Body of pancreas (tissue), 4 donors: ENCODE data around the gene KCNAB2. TPM values are rescaled to one million over a fixed set of nuclear protein-coding genes. Genes with fewer than 3 reads are reported as not detected.

Experiments used
- ATAC-seq: fragments of 150-250 bp; one replicate; pipeline ENCODE4 v1.9.1; 2016
- DNase-seq, 4 donors: peaks; one replicate each; pipeline ENCODE4 v3.0.0-alpha.2; 2019
- H3K27ac ChIP-seq, 4 donors: fragments of 200-600 bp; sonication (generic); 1 replicate in 3 of 4; 2 replicates in 1 of 4; pipeline versions ENCODE4 v1.5.1 to v1.6.1; 2016 to 2019; ENCODE audit warnings: mild to moderate bottlenecking in 1 of 4, mixed read lengths in 1 of 4, moderate library complexity in 1 of 4
- H3K27me3 ChIP-seq, 2 donors: fragments of 200-600 bp; sonication (generic); one replicate each; pipeline ENCODE4 v1.6.0; 2016; ENCODE audit warnings: mild to moderate bottlenecking in 1 of 2
- H3K36me3 ChIP-seq, 2 donors: fragments of 200-600 bp; sonication (generic); replicated peaks in 1 of 2; 2 replicates each; pipeline ENCODE4 v1.5.1; 2016; ENCODE audit warnings: low read depth in 2 of 2; ENCODE audit not compliant: insufficient read depth in 1 of 2
- H3K4me1 ChIP-seq: fragments of 200-600 bp; sonication (generic); one replicate; pipeline ENCODE4 v1.6.0; 2016
- H3K4me3 ChIP-seq, 2 donors: fragments of 200-600 bp; sonication (generic); 1 replicate in 1 of 2; 2 replicates in 1 of 2; pipeline ENCODE4 v1.5.1; 2016 to 2019
- H3K9me3 ChIP-seq, 3 donors: fragments of 200-600 bp; sonication (generic); 1 replicate in 2 of 3; 2 replicates in 1 of 3; pipeline ENCODE4 v1.5.1; 2016
- POLR2A ChIP-seq, 3 donors: fragments of 450-650 bp; IDR thresholded peaks; one replicate each; pipeline ENCODE4 v1.6.1; 2016; ENCODE audit warnings: antibody characterized with exemption in 3 of 3, mild to moderate bottlenecking in 2 of 3
- WGBS, 2 donors: methylation state at CpG; one replicate each; pipeline ENCODE4 v1.1.5; 2017; 5-methylcytosine and 5-hydroxymethylcytosine counted together
- intact Hi-C: fragments of 100-400 bp; cut with DNase I; formaldehyde crosslinking; loops from one replicate; pipeline ENCODE4 v1.15.1; 2023
- total RNA-seq, 2 donors: library from RNA; depleted of rRNA; stranded (reverse); fragments of >200 nt; gene quantifications; one replicate each; pipeline ENCODE4 v1.1.0, GENCODE V29; 2016
- TF ChIP-seq, protein P1 (sequence below), 7 experiments: fragments of 450-650 bp in 4 of 7; fragments of 200-600 bp in 3 of 7; sonication (generic) in 3 of 7; IDR thresholded peaks; one replicate each; pipeline ENCODE4 v1.5.1; 2016 to 2019; ENCODE audit warnings: antibody characterized with exemption in 7 of 7

The KCNAB2 gene
- total RNA-seq, 2 donors from 2014 or later, result 4.6 to 7.0 TPM

- DNase-seq, result no peak
These were observed 26.4 kb upstream of the KCNAB2 start for GRCh38 chr1:6019166-6019845.

DNA sequence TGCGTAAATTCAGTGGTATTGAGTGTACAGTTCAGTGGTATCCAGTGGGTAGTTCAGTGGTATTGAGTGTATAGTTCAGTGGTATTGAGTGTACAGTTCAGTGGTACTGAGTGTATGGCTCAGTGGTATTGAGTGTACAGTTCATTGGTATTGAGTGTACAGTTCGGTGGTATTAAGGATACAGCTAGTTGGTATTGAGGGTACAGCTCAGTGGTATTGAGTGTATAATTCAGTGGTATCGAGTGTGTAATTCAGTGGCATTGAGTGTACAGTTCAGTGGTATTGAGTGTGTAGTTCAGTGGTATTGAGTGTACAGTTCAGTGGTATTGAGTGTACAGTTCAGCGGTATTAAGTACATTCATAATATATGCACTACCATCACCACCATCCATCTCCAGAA is 23.5 kb upstream of the KCNAB2 start:
- Histone ChIP-seq H3K4me3 (no peak overlapping the region), H3K27me3 (no peaks in the 10 kb centered on the region), H3K4me1 (peaks cover 4% of the 10 kb centered on the region), H3K9me3 (no peaks in the 10 kb centered on the region), H3K36me3 (no peaks in the 10 kb centered on the region), H3K27ac (no peak overlapping the region)
- intact Hi-C loops, result no loop called here
- TF ChIP-seq, protein P1, sequence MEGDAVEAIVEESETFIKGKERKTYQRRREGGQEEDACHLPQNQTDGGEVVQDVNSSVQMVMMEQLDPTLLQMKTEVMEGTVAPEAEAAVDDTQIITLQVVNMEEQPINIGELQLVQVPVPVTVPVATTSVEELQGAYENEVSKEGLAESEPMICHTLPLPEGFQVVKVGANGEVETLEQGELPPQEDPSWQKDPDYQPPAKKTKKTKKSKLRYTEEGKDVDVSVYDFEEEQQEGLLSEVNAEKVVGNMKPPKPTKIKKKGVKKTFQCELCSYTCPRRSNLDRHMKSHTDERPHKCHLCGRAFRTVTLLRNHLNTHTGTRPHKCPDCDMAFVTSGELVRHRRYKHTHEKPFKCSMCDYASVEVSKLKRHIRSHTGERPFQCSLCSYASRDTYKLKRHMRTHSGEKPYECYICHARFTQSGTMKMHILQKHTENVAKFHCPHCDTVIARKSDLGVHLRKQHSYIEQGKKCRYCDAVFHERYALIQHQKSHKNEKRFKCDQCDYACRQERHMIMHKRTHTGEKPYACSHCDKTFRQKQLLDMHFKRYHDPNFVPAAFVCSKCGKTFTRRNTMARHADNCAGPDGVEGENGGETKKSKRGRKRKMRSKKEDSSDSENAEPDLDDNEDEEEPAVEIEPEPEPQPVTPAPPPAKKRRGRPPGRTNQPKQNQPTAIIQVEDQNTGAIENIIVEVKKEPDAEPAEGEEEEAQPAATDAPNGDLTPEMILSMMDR (IDR thresholded peaks at IDR 0.05), result no peak
- TF ChIP-seq POLR2A (IDR thresholded peaks at IDR 0.05), result no peak
- DNase-seq (no peak), ATAC-seq (no peak)
- 81 to 86% methylated on average over 4 of the region's 4 CpGs for WGBS, 2 donors

More at GRCh38 chr1:6019166-6019845, 26.4 kb upstream of the KCNAB2 start:
- TF ChIP-seq, protein P1 (IDR thresholded peaks at IDR 0.05), result no peak
- no peak for TF ChIP-seq POLR2A (IDR thresholded peaks at IDR 0.05)
- intact Hi-C loops, result no loop called here
- 68 to 71% methylated on average over 15 of the region's 15 CpGs for WGBS, 2 donors
- Histone ChIP-seq H3K4me1 (no peaks in the 10 kb centered on the region), H3K36me3 (no peaks in the 10 kb centered on the region), H3K27ac (no peak overlapping the region), H3K27me3 (no peaks in the 10 kb centered on the region), H3K4me3 (no peak overlapping the region), H3K9me3 (no peaks in the 10 kb centered on the region)
- ATAC-seq, result no peak

GRCh38 chr1:6023346-6023745 is 22.3 kb upstream of the KCNAB2 start:
- intact Hi-C loops, result no loop called here
- ATAC-seq (no peak), DNase-seq (no peak)
- H3K27me3 ChIP-seq, result no peaks in the 10 kb centered on the region
- H3K9me3 ChIP-seq, result no peaks in the 10 kb centered on the region
- no peaks in the 10 kb centered on the region for H3K36me3 ChIP-seq
- TF ChIP-seq POLR2A (IDR thresholded peaks at IDR 0.05), result no peak
- TF ChIP-seq, protein P1 (IDR thresholded peaks at IDR 0.05), result no peak
- peaks cover 4% of the 10 kb centered on the region for H3K4me1 ChIP-seq
- H3K4me3 ChIP-seq, result no peak overlapping the region
- H3K27ac ChIP-seq, result no peak overlapping the region
- 71 to 76% methylated on average over 5 of the region's 5 CpGs for WGBS, 2 donors

- Histone ChIP-seq H3K4me1 (peaks cover 4% of the 10 kb centered on the region), H3K36me3 (no peaks in the 10 kb centered on the region), H3K4me3 (no peak overlapping the region), H3K27me3 (no peaks in the 10 kb centered on the region), H3K9me3 (no peaks in the 10 kb centered on the region), H3K27ac (no peak overlapping the region)
- ATAC-seq (no peak), DNase-seq (no peak)
- intact Hi-C loops, result no loop called here
- WGBS, 2 donors, result 73% methylated on average over 6 of the region's 6 CpGs
- no peak for TF ChIP-seq POLR2A (IDR thresholded peaks at IDR 0.05)
- TF ChIP-seq, protein P1 (IDR thresholded peaks at IDR 0.05), result no peak
These were observed 21.3 kb upstream of the KCNAB2 start for GRCh38 chr1:6024376-6024775.
